HG03565 (cell line): Measurements from ENCODE around the gene RETREG1.

Experiments used
- ATAC-seq: cut with Tn5 transposase; IDR thresholded peaks from one replicate; pipeline ENCODE4 v1.9.1; 2021; ENCODE audit warnings: mild to moderate bottlenecking, moderate library complexity; ENCODE audit not compliant: unreplicated experiment

The RETREG1 gene

GRCh38 chr5:16534280-16534679 is 82.5 kb downstream of the RETREG1 start:
- no peak for ATAC-seq

- no peak for ATAC-seq
Observed at GRCh38 chr5:16531063-16531648, 85.6 kb downstream of the RETREG1 start.

GRCh38 chr5:16529306-16529705 is 87.5 kb downstream of the RETREG1 start:
- ATAC-seq: no peak

GRCh38 chr5:16528382-16529110 is 88.3 kb downstream of the RETREG1 start:
- ATAC-seq: no peak

- no peak for ATAC-seq
Observed at GRCh38 chr5:16525651-16526050, 91.1 kb downstream of the RETREG1 start.

GRCh38 chr5:16524286-16524685 is 92.5 kb downstream of the RETREG1 start:
- no peak for ATAC-seq

GRCh38 chr5:16521521-16522483 is 95.0 kb downstream of the RETREG1 start:
- no peak for ATAC-seq

GRCh38 chr5:16520841-16521240 is 96.0 kb downstream of the RETREG1 start:
- no peak for ATAC-seq

GRCh38 chr5:16519435-16519834 is 97.4 kb downstream of the RETREG1 start:
- no peak for ATAC-seq

- no peak for ATAC-seq
Observed at GRCh38 chr5:16518606-16519005, 98.2 kb downstream of the RETREG1 start.

GRCh38 chr5:16515532-16515931 is 101.3 kb downstream of the RETREG1 start:
- no peak for ATAC-seq

GRCh38 chr5:16510098-16510497 is 106.7 kb downstream of the RETREG1 start:
- ATAC-seq: no peak

- no peak for ATAC-seq
Observed at GRCh38 chr5:16508730-16509531, 107.9 kb downstream of the RETREG1 start.

- no peak for ATAC-seq
Observed at GRCh38 chr5:16507716-16508115, 109.1 kb downstream of the RETREG1 start.

- no peak for ATAC-seq
Observed at GRCh38 chr5:16505904-16506303, 110.9 kb downstream of the RETREG1 start.

- ATAC-seq: no peak
Observed at GRCh38 chr5:16505140-16505891, 111.5 kb downstream of the RETREG1 start.

GRCh38 chr5:16504571-16504970 is 112.2 kb downstream of the RETREG1 start:
- no peak for ATAC-seq

- no peak for ATAC-seq
Observed at GRCh38 chr5:16502866-16503265, 113.9 kb downstream of the RETREG1 start.

GRCh38 chr5:16500024-16500423 is 116.8 kb downstream of the RETREG1 start:
- ATAC-seq: no peak

GRCh38 chr5:16497546-16497945 is 119.3 kb downstream of the RETREG1 start:
- no peak for ATAC-seq
